ENCODE results near the gene ACOX3.

The ACOX3 gene

DNA sequence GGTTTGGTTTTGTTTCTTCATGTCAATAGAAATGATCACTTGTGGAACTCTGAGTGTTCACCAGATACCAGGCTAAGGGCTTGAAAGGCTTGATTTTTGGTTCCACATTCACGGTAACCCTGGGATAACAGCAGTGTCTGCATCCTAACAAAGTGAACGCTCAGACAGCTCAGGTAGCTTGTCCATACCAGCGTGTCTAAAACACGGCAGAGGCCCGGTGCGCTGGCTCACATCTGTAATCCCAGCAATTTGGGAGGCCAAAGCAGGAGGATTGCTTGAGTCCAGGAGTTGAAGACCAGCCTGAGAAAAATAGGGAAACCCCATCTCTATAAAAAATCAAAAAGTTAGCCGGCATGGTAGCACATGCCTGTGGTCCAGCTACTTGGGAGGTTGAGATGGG is 122.0 kb downstream of the ACOX3 start:
- Histone ChIP-seq H3K14ac (ENCODE audit: low read length) (no peak overlapping the region), H3K4me1 (ENCODE audit: control insufficient read depth in 2 of 2, insufficient read depth in 1 of 2, low read depth in 1 of 2, low read length in 2 of 2) (peaks cover 19 to 22% of the 10 kb centered on the region in 2 donors), H3K4me2 (ENCODE audit: insufficient read depth, low read length, poor library complexity, severe bottlenecking) (no peak overlapping the region), H3K9ac (ENCODE audit: low read depth, low read length, poor library complexity) (no peak overlapping the region), H3K9me3 (replicated peaks in 1 of 2; ENCODE audit: control insufficient read depth in 2 of 2, insufficient read depth in 1 of 2, low read depth in 1 of 2, low read length in 2 of 2) (peaks cover 0 to 4% of the 10 kb centered on the region in 2 donors), H2AFZ (ENCODE audit: low read length) (no peak overlapping the region), H3K23ac (ENCODE audit: low read depth, low read length, poor library complexity) (no peak overlapping the region), H4K8ac (ENCODE audit: low read depth, low read length) (no peak overlapping the region), H3K4me3 (ENCODE audit: low read length in 2 of 2) (no peak overlapping the region), H3K79me1 (ENCODE audit: low read depth, low read length) (no peaks in the 10 kb centered on the region), H2BK120ac (ENCODE audit: low read depth, low read length) (no peak overlapping the region), H2BK5ac (ENCODE audit: low read length) (no peak overlapping the region), H4K91ac (ENCODE audit: low read depth, low read length, poor library complexity) (no peak overlapping the region), H2BK15ac (ENCODE audit: low read length) (no peak overlapping the region), H3K27me3 (ENCODE audit: control insufficient read depth in 3 of 3, insufficient read depth in 3 of 3, low read depth in 1 of 3, low read length in 3 of 3) (no peaks in the 10 kb centered on the region), H3K18ac (ENCODE audit: low read length) (no peak overlapping the region), H2BK12ac (ENCODE audit: low read length) (no peak overlapping the region), H3K4ac (ENCODE audit: low read length) (no peak overlapping the region), H2AK5ac (ENCODE audit: low read depth, low read length) (no peak overlapping the region), H3K36me3 (replicated peaks in 1 of 2; ENCODE audit: control insufficient read depth in 2 of 2, insufficient read depth in 2 of 2, low read length in 2 of 2) (no peaks in the 10 kb centered on the region), H3K27ac (replicated peaks; ENCODE audit: low read length) (no peak overlapping the region)
- no CpG with 5 or more reads among the region's 7 CpGs for WGBS, 2 donors (ENCODE audit: extremely low coverage in 2 of 2, insufficient read length in 2 of 2, insufficient replicate concordance in 1 of 2)
- DNase-seq (ENCODE audit: low spot score), result no peak

DNA sequence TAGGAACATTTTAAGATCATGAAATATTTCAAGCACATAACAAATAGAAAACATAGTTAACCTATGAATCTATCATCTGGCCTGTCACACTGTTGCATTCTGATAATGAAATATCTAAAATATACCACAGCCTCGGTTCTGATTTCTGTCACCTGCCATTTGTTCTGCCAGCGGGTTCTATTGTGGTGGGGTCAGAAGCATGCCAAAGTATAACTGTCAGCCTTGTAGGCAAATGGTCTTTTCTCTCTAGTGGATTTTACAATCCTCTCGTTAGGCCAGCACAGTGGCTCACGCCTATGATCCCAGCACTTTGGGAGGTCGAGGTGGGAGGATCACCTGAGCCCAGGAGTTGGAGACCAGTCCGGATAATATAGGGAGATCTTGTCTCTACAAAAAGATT is 123.0 kb downstream of the ACOX3 start:
- Histone ChIP-seq H3K36me3 (replicated peaks in 1 of 2; ENCODE audit: control insufficient read depth in 2 of 2, insufficient read depth in 2 of 2, low read length in 2 of 2) (no peaks in the 10 kb centered on the region), H3K79me1 (ENCODE audit: low read depth, low read length) (no peaks in the 10 kb centered on the region), H2BK5ac (ENCODE audit: low read length) (no peak overlapping the region), H3K4me2 (ENCODE audit: insufficient read depth, low read length, poor library complexity, severe bottlenecking) (no peak overlapping the region), H3K9ac (ENCODE audit: low read depth, low read length, poor library complexity) (no peak overlapping the region), H4K8ac (ENCODE audit: low read depth, low read length) (no peak overlapping the region), H3K27ac (replicated peaks; ENCODE audit: low read length) (no peak overlapping the region), H3K9me3 (replicated peaks in 1 of 2; ENCODE audit: control insufficient read depth in 2 of 2, insufficient read depth in 1 of 2, low read depth in 1 of 2, low read length in 2 of 2) (peaks cover 3% of the 10 kb centered on the region in 2 donors), H3K4me1 (ENCODE audit: control insufficient read depth in 2 of 2, insufficient read depth in 1 of 2, low read depth in 1 of 2, low read length in 2 of 2) (peaks cover 19 to 22% of the 10 kb centered on the region in 2 donors), H3K23ac (ENCODE audit: low read depth, low read length, poor library complexity) (no peak overlapping the region), H3K27me3 (ENCODE audit: control insufficient read depth in 3 of 3, insufficient read depth in 3 of 3, low read depth in 1 of 3, low read length in 3 of 3) (no peaks in the 10 kb centered on the region), H2BK12ac (ENCODE audit: low read length) (no peak overlapping the region), H3K4ac (ENCODE audit: low read length) (no peak overlapping the region), H3K4me3 (ENCODE audit: low read length in 2 of 2) (no peak overlapping the region), H4K91ac (ENCODE audit: low read depth, low read length, poor library complexity) (no peak overlapping the region), H2BK120ac (ENCODE audit: low read depth, low read length) (no peak overlapping the region), H2AK5ac (ENCODE audit: low read depth, low read length) (no peak overlapping the region), H2BK15ac (ENCODE audit: low read length) (no peak overlapping the region), H3K18ac (ENCODE audit: low read length) (no peak overlapping the region), H2AFZ (ENCODE audit: low read length) (no peak overlapping the region), H3K14ac (ENCODE audit: low read length) (no peak overlapping the region)
- DNase-seq (ENCODE audit: low spot score), result no peak
- no CpG with 5 or more reads among the region's 6 CpGs for WGBS, 2 donors (ENCODE audit: extremely low coverage in 2 of 2, insufficient read length in 2 of 2, insufficient replicate concordance in 1 of 2)

DNA sequence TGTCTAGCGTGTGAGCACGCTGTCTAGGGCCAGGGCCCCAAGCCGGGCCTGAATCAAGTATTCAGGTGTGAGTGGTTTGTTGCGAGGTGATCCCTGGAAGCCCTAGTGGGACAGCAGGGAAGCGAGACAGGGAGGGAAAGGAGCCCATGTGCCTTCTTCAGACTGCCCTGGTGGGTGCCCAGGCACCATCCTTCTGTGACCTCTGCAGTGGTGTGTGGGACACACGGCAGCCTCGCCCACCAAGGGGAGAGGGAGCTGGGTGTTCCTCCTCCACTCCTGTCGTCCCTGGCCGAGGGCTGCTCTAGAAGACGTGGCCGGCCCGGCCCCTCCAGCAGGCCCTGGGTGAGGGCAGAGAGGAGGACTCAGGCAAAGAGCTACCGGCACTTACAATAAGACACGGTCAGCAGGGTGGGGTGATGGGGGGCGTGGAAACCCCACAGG is 123.6 kb downstream of the ACOX3 start:
- Histone ChIP-seq H2BK12ac (ENCODE audit: low read length) (peak overlapping the region; percentile 48), H3K27ac (replicated peaks; ENCODE audit: low read length) (no peak overlapping the region), H3K79me1 (ENCODE audit: low read depth, low read length) (no peaks in the 10 kb centered on the region), H3K4me1 (ENCODE audit: control insufficient read depth in 2 of 2, insufficient read depth in 1 of 2, low read depth in 1 of 2, low read length in 2 of 2) (peaks cover 19 to 22% of the 10 kb centered on the region in 2 donors), H4K91ac (ENCODE audit: low read depth, low read length, poor library complexity) (no peak overlapping the region), H2AFZ (ENCODE audit: low read length) (peak overlapping the region; percentile 80), H3K4me2 (ENCODE audit: insufficient read depth, low read length, poor library complexity, severe bottlenecking) (no peak overlapping the region), H4K8ac (ENCODE audit: low read depth, low read length) (no peak overlapping the region), H3K27me3 (ENCODE audit: control insufficient read depth in 3 of 3, insufficient read depth in 3 of 3, low read depth in 1 of 3, low read length in 3 of 3) (no peaks in the 10 kb centered on the region), H3K9me3 (replicated peaks in 1 of 2; ENCODE audit: control insufficient read depth in 2 of 2, insufficient read depth in 1 of 2, low read depth in 1 of 2, low read length in 2 of 2) (peaks cover 3% of the 10 kb centered on the region in 2 donors), H2BK15ac (ENCODE audit: low read length) (peak overlapping the region; percentile 81), H2AK5ac (ENCODE audit: low read depth, low read length) (peak overlapping the region; percentile 97), H3K4me3 (ENCODE audit: low read length in 2 of 2) (no peak overlapping the region), H2BK120ac (ENCODE audit: low read depth, low read length) (no peak overlapping the region), H3K18ac (ENCODE audit: low read length) (peak overlapping the region; percentile 96), H3K4ac (ENCODE audit: low read length) (peak overlapping the region; percentile 91), H3K23ac (ENCODE audit: low read depth, low read length, poor library complexity) (no peak overlapping the region), H3K14ac (ENCODE audit: low read length) (peak overlapping the region; percentile 84), H3K36me3 (replicated peaks in 1 of 2; ENCODE audit: control insufficient read depth in 2 of 2, insufficient read depth in 2 of 2, low read length in 2 of 2) (no peaks in the 10 kb centered on the region), H3K9ac (ENCODE audit: low read depth, low read length, poor library complexity) (no peak overlapping the region), H2BK5ac (ENCODE audit: low read length) (no peak overlapping the region)
- DNase-seq (ENCODE audit: low spot score), result no peak
- WGBS, 2 donors (ENCODE audit: extremely low coverage in 2 of 2, insufficient read length in 2 of 2, insufficient replicate concordance in 1 of 2), result no CpG with 5 or more reads among the region's 15 CpGs

Small RNA genes within 50 kb of the gene (small RNA-seq; reads per million reads assigned to genes)
- gene RNA5SP152 (ENCODE audit: insufficient read depth), result 1.6 reads per million

Measured in neuronal stem cell (in vitro differentiated cells).